Fibroblast of the aortic adventitia (primary cell): Measurements from ENCODE around the gene PTPMT1. TPM values are rescaled to one million over a fixed set of nuclear protein-coding genes. Genes with fewer than 3 reads are reported as not detected.

Experiments used
- DNase-seq: peaks from one replicate; pipeline ENCODE4 v3.0.0-alpha.2; 2010; ENCODE audit warnings: low read depth
- H3K4me3 ChIP-seq: 2 replicates; pipeline ENCODE4 v1.5.1; 2011; ENCODE audit warnings: low read depth, mild to moderate bottlenecking, control low read depth, low read length, moderate library complexity
- total RNA-seq: library from RNA; depleted of rRNA; stranded (reverse); fragments of >200 nt; gene quantifications from 2 replicates; pipeline ENCODE4 v1.2.3, GENCODE V29; 2012; ENCODE audit warnings: low replicate concordance
- TF ChIP-seq, protein P1 (sequence below): IDR thresholded peaks from 2 replicates; pipeline ENCODE4 v1.5.1; 2011; ENCODE audit warnings: mild to moderate bottlenecking, low read length, control low read depth, inconsistent platforms; ENCODE audit not compliant: insufficient read depth

Gene PTPMT1
- total RNA-seq, 1 donor, result 44.1 TPM

DNA sequence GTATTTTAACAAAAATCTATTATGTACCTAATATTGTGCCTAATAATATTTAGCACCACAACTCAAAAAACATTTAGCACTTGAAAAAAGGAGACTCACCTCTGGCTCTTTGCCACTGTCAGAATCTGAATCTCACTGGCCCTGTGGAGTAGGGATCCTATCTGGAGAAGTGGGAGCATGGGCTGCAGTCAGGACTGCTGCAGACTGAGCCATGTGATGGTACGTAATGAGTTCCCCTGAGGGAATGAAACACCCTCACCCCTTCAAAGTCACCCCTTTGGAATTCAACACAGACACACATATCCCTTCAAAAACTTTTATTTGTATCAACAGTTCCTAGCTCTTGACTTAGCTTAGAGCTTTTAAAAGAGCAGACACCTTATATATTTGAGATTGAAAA is 6.5 kb downstream of the PTPMT1 start:
- peak; percentile 54 for DNase-seq
- TF ChIP-seq, protein P1, sequence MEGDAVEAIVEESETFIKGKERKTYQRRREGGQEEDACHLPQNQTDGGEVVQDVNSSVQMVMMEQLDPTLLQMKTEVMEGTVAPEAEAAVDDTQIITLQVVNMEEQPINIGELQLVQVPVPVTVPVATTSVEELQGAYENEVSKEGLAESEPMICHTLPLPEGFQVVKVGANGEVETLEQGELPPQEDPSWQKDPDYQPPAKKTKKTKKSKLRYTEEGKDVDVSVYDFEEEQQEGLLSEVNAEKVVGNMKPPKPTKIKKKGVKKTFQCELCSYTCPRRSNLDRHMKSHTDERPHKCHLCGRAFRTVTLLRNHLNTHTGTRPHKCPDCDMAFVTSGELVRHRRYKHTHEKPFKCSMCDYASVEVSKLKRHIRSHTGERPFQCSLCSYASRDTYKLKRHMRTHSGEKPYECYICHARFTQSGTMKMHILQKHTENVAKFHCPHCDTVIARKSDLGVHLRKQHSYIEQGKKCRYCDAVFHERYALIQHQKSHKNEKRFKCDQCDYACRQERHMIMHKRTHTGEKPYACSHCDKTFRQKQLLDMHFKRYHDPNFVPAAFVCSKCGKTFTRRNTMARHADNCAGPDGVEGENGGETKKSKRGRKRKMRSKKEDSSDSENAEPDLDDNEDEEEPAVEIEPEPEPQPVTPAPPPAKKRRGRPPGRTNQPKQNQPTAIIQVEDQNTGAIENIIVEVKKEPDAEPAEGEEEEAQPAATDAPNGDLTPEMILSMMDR, result no peak
- no peak overlapping the region for H3K4me3 ChIP-seq

DNA sequence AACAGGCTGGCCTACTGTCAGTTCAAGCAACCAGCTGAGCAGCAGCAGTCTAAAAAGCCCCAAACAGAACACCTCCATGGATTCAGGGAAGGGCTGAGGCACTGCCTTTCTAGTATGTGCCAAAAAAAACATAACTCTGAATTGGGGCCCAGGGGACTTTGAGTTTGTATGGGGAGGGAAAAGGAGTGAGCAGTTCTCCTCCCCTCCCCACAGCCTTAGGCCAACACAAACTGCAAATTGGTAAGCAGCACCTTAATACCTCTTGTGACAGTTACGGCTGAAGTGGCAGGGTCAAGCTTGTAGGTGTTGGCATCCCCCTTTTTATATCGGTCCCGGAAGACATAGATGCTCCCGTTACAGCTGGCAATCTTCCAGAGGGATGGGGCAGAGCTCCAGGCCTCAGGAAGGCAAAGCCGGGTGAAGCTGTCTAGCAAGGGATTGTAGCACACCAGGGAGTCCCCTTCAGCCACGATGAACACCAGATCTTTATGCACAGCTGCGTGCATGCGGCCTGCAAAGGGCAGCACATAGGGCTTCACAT is 7.4 kb downstream of the PTPMT1 start:
- DNase-seq, result peak; percentile 56
- H3K4me3 ChIP-seq, result no peak overlapping the region
- TF ChIP-seq, protein P1, result no peak

DNA sequence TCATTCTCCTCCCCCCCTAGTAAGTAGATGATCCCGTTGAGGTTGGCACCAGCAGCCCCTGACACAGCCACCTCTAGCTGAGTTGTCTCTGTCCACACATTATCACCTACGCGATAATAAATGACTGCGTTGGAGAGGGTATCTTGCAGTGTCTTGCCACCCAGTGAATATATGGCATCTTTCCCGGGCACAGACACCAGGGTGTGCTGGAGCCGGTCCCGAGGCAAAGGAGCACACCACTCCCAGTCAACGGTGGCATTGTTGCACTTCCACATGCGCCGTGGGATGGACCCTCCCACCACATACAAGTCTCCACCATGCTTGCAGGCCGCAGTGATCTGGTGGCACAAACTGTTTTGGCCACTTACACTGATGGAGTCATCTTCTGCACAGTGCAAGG is 7.9 kb downstream of the PTPMT1 start:
- TF ChIP-seq, protein P1, result no peak
- no peak for DNase-seq
- no peak overlapping the region for H3K4me3 ChIP-seq

DNA sequence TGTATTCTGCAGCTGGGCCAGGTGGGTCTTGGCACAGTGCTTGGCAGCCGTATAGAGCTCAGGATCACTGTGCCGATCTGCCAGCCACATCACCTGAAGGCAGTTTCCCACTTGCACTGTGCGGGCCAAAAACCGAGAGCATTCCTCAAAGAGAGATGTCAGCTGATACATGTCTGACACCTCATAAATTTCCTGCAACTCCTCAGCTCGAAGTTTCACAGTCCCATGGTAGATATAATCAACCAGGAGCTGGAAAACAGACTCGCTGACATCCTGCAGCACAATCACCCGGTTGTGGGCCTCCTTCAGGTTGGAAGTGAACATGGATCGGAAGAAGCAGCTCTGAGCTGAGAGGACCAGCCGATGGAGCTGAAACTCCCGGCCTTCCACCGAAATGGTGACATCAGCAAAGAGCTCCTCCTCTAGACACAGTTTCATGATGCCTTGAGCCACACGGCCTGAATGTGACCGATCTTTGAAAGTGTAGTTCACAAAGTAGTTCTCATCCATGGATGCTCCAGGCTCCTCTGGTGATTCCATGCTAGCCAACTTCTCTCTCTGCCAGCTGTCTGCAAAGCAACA is 12.2 kb downstream of the PTPMT1 start:
- no peak for DNase-seq
- TF ChIP-seq, protein P1, result no peak
- H3K4me3 ChIP-seq, result peak overlapping the region; percentile 96

GRCh38 chr11:47578524-47579494 is 13.4 kb downstream of the PTPMT1 start, which contains the start of the genes KBTBD4 and NDUFS3:
KBTBD4 (minus strand) TSS chr11:47578970; CDS start chr11:47578951, 19 bp downstream.
NDUFS3 (plus strand) TSS chr11:47579074; CDS start chr11:47579092, 18 bp downstream.
- peak within 1 kb of the TSS; percentile 96 for H3K4me3 ChIP-seq
- TF ChIP-seq, protein P1, result no peak
- DNase-seq, result peak; percentile 88

DNA sequence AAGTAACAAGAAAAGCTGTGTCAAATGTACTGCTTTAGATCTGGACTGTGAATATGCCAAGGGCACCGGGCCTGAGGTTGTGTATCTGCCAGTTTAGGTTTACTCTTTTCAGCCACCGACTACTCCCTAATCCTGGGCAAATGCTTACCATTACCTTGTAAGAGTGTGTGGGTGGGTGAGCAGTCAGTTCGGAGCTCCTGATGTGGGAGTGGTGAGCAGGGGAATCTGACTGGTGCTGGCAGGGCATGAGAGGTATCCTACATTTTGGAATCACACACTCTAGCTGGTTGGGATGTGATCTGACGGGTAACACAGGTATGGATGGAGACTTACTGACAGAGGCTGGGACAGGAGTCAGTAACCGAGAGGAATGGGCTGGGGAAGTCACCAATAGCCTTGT is 18.4 kb downstream of the PTPMT1 start:
- TF ChIP-seq, protein P1, result no peak
- no peak for DNase-seq
- H3K4me3 ChIP-seq, result no peak overlapping the region
